D341Med (cell line): Measurements from ENCODE around the gene IARS1.
A peak's percentile ranks its signal among the peaks of the same experiment; 100 is the strongest.

Experiments
- DNase-seq: peaks from one replicate; pipeline ENCODE4 v3.0.0; 2012; ENCODE audit warnings: low spot score

The IARS1 gene

GRCh38 chr9:92295240-92295790, 1.8 kb upstream of the IARS1 start:
- DNase-seq, result no peak

- DNase-seq, result peak; percentile 27
Measured at GRCh38 chr9:92294297-92294676, 790 bp upstream of the IARS1 start.

GRCh38 chr9:92293075-92293354, 482 bp downstream of the IARS1 start:
- no peak for DNase-seq

GRCh38 chr9:92292338-92293074, 991 bp downstream of the IARS1 start:
- peak; percentile 18 for DNase-seq

GRCh38 chr9:92291577-92291976, 1.9 kb downstream of the IARS1 start:
- DNase-seq, result no peak

GRCh38 chr9:92290785-92291429, 2.6 kb downstream of the IARS1 start:
- DNase-seq, result no peak

- DNase-seq, result no peak
Measured at GRCh38 chr9:92289708-92290390, 3.6 kb downstream of the IARS1 start.

GRCh38 chr9:92279302-92279701, 14.2 kb downstream of the IARS1 start:
- no peak for DNase-seq

GRCh38 chr9:92278110-92278509, 15.4 kb downstream of the IARS1 start:
- DNase-seq, result no peak

- DNase-seq, result no peak
Measured at GRCh38 chr9:92276331-92277032, 17.0 kb downstream of the IARS1 start.

GRCh38 chr9:92275541-92275940, 18.0 kb downstream of the IARS1 start:
- no peak for DNase-seq

- DNase-seq, result no peak
Measured at GRCh38 chr9:92270511-92270910, 23.0 kb downstream of the IARS1 start.

- DNase-seq, result peak; percentile 52
Measured at GRCh38 chr9:92266486-92266885, 27.0 kb downstream of the IARS1 start.

GRCh38 chr9:92265154-92265553, 28.3 kb downstream of the IARS1 start:
- no peak for DNase-seq

GRCh38 chr9:92263131-92263530, 30.4 kb downstream of the IARS1 start:
- DNase-seq, result no peak

GRCh38 chr9:92257327-92257726, 36.2 kb downstream of the IARS1 start:
- DNase-seq, result no peak

GRCh38 chr9:92254381-92255337, 38.8 kb downstream of the IARS1 start:
- DNase-seq, result no peak

GRCh38 chr9:92253656-92254055, 39.8 kb downstream of the IARS1 start:
- DNase-seq, result no peak

- no peak for DNase-seq
Measured at GRCh38 chr9:92247981-92248380, 45.5 kb downstream of the IARS1 start.

GRCh38 chr9:92247296-92247695, 46.2 kb downstream of the IARS1 start:
- DNase-seq, result no peak

GRCh38 chr9:92245005-92245797, 48.3 kb downstream of the IARS1 start:
- DNase-seq, result no peak
